Measurements from ENCODE around the gene MYO6. TPM values are rescaled to one million over a fixed set of nuclear protein-coding genes. Genes with fewer than 3 reads are reported as not detected.
"Not testable (repeated sequence)": the region's sequence is repeated elsewhere in the genome, so short reads cannot be mapped to it uniquely, and the experiment has no call there.

Gene MYO6
- 0.42 and 0.44 TPM in 2 replicates for total RNA-seq

- ATAC-seq (ENCODE audit: low read depth): peak; percentile 75
- H3K36me3 Mint-ChIP-seq (ENCODE audit: low read depth): peaks cover 2% of the 10 kb centered on the region
- POLR2A ChIA-PET: no interaction called here
- TF ChIP-seq CTCF (IDR thresholded peaks at IDR 0.05): no peak
- CTCF ChIA-PET: no interaction called here
- peaks cover 20% of the 10 kb centered on the region for H3K4me1 Mint-ChIP-seq
- intact Hi-C loops (cut with micrococcal nuclease): loop anchor here (2.0 to 5.0 kb wide), 2 partner anchors 148 to 467 kb away; partner anchors contain the start of genes SENP6 and TMEM30A
- H3K9me3 Mint-ChIP-seq: no peaks in the 10 kb centered on the region
- DNase-seq: peak; percentile 45
- H3K4me3 Mint-ChIP-seq: peak within 1 kb of the TSS; percentile 85
- H3K27ac Mint-ChIP-seq: no peak within 1 kb of the TSS
- peaks cover 40% of the 10 kb centered on the region for H3K27me3 Mint-ChIP-seq
Observed at GRCh38 chr6:75748743-75749538, at the start of gene MYO6. Gene MYO6 (plus strand): TSS chr6:75749239. CDS start chr6:75817548, 68,309 bp downstream.

GRCh38 chr6:75708334-75708733 is 40.7 kb upstream of the MYO6 start:
- H3K36me3 Mint-ChIP-seq (ENCODE audit: low read depth): peaks cover 58% of the 10 kb centered on the region

GRCh38 chr6:75711173-75711572 is 37.9 kb upstream of the MYO6 start:
- Mint-ChIP-seq H3K9me3 (no peaks in the 10 kb centered on the region), H3K4me3 (no peak overlapping the region), H3K36me3 (ENCODE audit: low read depth) (peaks cover 57% of the 10 kb centered on the region), H3K27me3 (no peaks in the 10 kb centered on the region), H3K4me1 (no peaks in the 10 kb centered on the region), H3K27ac (no peak overlapping the region)
- ChIA-PET CTCF (no interaction called here), POLR2A (no interaction called here)
- TF ChIP-seq CTCF (IDR thresholded peaks at IDR 0.05): no peak
- intact Hi-C loops (cut with micrococcal nuclease): no loop called here
- no peak for ATAC-seq (ENCODE audit: low read depth)
- no peak for DNase-seq

More at GRCh38 chr6:75708334-75708733, 40.7 kb upstream of the MYO6 start:
- POLR2A ChIA-PET; H3K27me3 Mint-ChIP-seq; H3K9me3 Mint-ChIP-seq; H3K4me3 Mint-ChIP-seq; intact Hi-C loops (cut with micrococcal nuclease); ATAC-seq (ENCODE audit: low read depth); DNase-seq; H3K4me1 Mint-ChIP-seq; H3K27ac Mint-ChIP-seq; CTCF ChIA-PET: not testable (repeated sequence)

GRCh38 chr6:75719133-75719532 is 29.9 kb upstream of the MYO6 start:
- no peak for ATAC-seq (ENCODE audit: low read depth)
- no peaks in the 10 kb centered on the region for H3K9me3 Mint-ChIP-seq
- H3K4me3 Mint-ChIP-seq: no peak overlapping the region
- ChIA-PET POLR2A (interaction anchor here (0.6 kb wide), 1 partner anchor 11 kb away, joined by 3 read pairs; no protein-coding TSS in a partner anchor), CTCF (no interaction called here)
- DNase-seq: no peak
- no peak for TF ChIP-seq CTCF (IDR thresholded peaks at IDR 0.05)
- no peaks in the 10 kb centered on the region for H3K27me3 Mint-ChIP-seq
- H3K27ac Mint-ChIP-seq: no peak overlapping the region
- no peaks in the 10 kb centered on the region for H3K4me1 Mint-ChIP-seq
- peaks cover 21% of the 10 kb centered on the region for H3K36me3 Mint-ChIP-seq (ENCODE audit: low read depth)
- intact Hi-C loops (cut with micrococcal nuclease): no loop called here

- TF ChIP-seq CTCF (IDR thresholded peaks at IDR 0.05): no peak
- POLR2A ChIA-PET: no interaction called here
- Mint-ChIP-seq H3K4me3 (no peak overlapping the region), H3K9me3 (no peaks in the 10 kb centered on the region), H3K4me1 (no peaks in the 10 kb centered on the region), H3K36me3 (ENCODE audit: low read depth) (no peaks in the 10 kb centered on the region), H3K27ac (no peak overlapping the region), H3K27me3 (no peaks in the 10 kb centered on the region)
- CTCF ChIA-PET: no interaction called here
- no peak for DNase-seq
- intact Hi-C loops (cut with micrococcal nuclease): no loop called here
- no peak for ATAC-seq (ENCODE audit: low read depth)
Observed at GRCh38 chr6:75723382-75723781, 25.7 kb upstream of the MYO6 start.

Data from activated B cell treated with CpG ODN at 0.5 μM for 24 hours (primary cell).